ENCODE data around the gene PWP2. TPM values are rescaled to one million over a fixed set of nuclear protein-coding genes. Genes with fewer than 3 reads are reported as not detected.
"Not testable (repeated sequence)": the region's sequence is repeated elsewhere in the genome, so short reads cannot be mapped to it uniquely, and the experiment has no call there.

Gene PWP2
- total RNA-seq = 7.1 and 10.8 TPM in 2 replicates

DNA sequence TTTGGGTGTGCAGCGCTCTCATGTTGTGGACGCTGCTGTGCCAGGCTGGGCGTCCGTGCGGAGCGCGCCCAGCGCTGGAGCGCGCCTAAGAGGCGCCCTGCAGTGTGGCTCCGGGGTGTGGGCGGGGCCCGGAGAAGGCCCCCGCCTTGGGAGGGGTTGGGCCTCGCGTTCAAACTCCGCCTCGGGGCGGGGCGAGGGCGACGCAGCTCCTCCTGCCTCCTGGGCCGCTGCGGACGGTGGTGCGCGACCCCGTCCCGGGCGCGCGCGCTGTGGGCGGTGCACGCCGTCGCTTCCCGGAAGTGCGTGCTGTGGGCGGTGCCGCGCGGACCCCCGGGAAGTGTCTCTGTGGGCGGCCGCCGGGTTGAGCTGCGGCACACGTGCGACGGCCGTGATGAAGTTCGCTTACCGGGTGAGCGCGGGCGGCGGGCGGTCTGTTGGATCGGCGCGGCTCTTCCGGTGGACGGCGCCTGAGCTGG lies at the start of gene PWP2:
TSS of gene PWP2 (plus strand) at position 374 of the 476 bp plus-strand sequence. CDS start at position 392, 18 bp downstream.
- intact Hi-C loops (cut with micrococcal nuclease) = not testable (repeated sequence)

DNA sequence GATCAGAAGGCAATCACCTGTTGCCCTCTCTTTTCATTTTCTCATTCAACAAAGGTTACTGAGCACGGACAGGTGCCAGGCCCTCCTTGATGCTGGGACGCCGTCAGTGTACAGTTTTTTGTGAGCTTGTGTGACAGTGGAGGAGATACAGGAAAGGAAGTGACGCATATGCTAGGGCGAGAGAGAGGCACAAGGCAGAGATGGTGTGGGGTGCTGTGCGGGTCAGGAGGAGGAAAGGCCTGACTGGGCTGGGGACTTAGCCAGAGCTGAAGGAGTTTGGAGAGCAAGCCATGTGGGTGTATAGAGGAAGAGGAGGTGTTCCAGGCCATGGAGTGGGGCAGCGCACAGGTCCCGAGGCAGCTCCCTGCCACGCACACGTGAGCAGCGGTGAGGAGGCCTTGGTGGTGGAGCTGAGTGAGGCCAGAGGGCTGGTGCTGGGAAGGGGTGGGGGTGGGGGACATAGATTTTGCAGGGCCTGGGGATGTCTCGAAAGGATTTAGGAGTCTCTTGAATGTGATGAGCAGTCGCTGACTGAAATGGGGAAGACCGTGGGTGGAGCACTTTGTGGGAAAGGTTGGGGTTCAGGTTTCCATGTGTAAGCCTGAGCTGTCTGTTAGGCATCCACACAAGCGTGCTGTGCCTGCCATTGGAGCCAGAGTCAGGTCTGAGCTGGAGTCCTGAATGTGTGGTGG lies 49.1 kb upstream of the PWP2 start:
- intact Hi-C loops (cut with micrococcal nuclease) = loop anchor here (1.0 kb wide), 1 partner anchor 7 kb away; no protein-coding TSS in a partner anchor

DNA sequence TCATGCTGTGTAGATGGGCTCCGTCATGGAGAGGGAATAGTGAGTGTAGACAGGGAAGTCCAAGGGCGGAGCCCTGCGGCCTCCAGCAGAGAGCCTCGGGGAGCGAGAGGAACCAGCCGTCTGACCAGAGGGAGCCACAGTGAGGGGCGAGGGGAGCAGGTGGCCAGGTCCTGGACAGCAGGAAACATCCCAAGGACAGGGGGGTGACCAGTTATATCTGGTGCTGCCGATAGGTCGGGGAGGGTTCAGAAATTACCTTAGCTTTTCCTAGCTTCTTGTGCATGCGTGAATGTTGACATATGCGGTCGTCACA lies 48.6 kb upstream of the PWP2 start:
- intact Hi-C loops (cut with micrococcal nuclease) = no loop called here

DNA sequence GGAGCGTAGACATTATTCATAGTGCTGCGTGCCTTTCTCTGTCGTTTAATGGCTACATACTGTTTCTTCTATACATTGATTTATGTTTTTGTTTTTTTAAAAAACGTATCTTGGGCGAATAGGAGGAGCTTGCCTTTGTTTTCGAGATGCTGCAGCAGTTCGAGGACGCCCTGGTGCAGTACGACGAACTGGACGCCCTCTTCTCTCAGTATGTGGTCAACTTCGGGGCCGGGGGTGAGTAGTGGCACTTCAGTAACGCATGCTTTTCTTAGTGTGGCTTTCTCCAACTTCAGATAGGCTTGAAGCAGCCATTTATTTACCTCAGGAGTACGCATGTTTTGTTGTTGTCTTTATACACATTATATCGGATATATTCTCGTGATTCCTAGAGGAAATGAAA lies 48.2 kb upstream of the PWP2 start:
- intact Hi-C loops (cut with micrococcal nuclease) = no loop called here

DNA sequence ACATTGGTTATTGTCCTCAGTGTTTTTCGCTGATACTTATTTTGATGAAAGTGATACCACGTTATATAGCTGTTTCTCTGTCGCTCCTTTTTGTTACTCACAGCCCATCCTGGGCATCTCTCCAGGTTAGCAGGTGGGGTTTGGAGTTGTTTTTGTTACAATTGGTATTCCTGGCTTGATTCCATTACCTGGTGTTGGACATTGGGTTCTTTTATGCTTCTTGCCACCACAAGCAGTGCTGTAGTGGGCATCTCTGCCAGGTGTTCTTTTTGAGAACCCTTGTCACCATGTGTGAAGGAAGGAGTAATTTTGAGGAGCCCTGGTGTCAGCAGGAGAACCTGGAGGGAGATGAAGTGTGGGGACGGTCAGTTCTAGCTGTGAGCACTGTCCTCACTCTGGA lies 47.5 kb upstream of the PWP2 start:
- intact Hi-C loops (cut with micrococcal nuclease) = no loop called here

DNA sequence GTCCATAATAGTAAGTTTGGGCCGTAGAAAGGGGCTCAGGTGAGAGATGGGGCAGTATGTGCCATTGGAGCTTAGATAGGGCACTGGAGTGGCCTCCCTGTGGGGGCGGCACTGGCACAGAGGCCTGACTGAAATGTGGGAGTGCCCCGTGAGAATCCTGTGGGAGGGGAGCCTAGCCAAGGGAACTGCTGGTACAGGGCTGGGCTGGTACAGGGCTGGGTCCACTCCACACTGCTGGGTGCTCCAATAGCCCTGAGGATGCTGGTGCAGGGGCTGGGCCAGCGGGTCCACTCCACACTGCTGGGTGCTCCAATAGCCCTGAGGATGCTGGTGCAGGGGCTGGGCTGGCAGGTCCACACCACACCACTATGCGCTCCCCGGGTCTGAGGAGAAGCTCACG lies 44.8 kb upstream of the PWP2 start:
- intact Hi-C loops (cut with micrococcal nuclease) = no loop called here

DNA sequence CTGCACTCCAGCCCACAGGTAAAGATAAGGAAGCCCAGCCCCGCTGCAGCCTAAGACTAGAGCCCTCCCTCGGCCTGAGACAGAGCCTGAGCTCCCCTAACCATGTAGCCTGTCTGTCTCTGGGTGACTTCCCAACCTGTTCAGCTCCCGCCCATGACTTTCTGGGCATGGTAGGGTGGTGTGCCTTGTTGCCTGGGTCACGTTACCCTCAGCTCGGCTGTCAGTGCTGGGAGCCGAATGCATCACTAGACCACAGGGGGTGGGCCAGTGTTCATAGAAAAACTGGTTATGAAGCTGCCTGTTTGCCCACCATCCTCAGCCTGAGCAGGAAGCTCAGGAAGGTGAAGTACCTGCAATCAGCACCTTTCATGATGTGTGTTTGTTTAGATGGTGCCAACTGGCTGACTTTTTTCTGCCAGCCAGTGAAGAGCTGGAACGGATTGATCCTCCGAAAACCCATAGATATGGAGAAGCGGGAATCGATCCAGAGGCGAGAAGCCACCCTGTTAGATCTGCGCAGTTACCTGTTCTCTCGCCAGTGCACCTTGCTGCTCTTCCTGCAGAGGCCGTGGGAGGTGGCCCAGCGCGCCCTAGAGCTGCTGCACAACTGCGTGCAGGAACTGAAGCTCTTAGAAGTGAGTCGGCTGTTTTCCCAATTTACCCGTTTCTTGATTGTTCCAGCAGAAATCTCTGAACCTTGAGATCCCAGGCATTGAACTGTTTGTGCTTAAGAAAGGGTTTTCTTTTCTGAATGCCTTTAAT lies 43.9 kb upstream of the PWP2 start:
- intact Hi-C loops (cut with micrococcal nuclease) = no loop called here

DNA sequence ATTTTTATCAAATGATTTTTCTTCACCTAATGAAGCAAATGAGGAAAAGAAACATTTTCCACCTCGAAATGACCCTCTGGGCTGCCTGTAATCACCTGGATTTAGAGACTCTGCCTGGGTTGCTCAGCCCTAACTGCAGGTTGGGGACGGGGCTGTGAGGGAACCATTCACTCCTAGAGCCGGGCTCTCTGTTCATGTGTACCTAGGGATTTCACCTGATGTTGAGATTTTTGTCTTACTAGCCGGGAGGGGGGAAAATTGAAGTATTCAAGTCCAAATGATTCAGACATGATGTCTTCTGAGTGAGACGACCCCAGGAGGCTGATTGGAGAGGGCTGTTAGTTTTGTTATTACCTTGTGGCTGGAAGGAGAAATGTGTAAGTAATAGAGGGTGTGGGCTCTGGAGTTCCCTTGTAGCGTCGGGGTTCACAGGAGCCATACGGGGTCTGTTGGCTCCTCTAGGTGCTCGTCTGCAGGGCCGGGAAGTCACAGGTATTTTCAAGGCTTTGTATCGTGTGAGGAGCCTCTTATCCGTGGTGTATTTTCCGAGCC lies 42.3 kb upstream of the PWP2 start:
- intact Hi-C loops (cut with micrococcal nuclease) = loop anchor here (1.0 to 5.0 kb wide), 6 partner anchors 8 to 278 kb away; partner anchors contain the start of genes PFKL and RRP1

DNA sequence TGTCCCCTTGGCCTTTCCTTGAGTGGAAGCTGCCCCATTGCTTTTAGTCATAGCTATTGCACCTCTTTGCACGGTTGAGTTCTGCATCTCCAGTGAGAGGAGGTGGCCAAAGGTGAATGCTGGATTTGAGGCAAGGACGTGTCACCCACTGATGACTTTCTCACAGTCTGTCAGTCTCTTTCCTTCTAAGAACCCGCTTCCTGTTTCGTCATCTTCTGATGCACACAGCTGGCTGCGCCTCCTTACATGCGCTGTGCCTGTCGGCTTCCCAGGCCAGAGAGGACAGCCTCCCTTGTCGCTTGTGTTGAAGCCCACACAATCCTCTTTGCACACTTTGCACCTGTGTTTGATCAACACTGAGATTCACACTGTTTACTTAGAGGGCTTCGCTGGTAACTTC lies 41.8 kb upstream of the PWP2 start:
- intact Hi-C loops (cut with micrococcal nuclease) = loop anchor here (1.0 to 5.0 kb wide), 6 partner anchors 8 to 278 kb away; partner anchors contain the start of genes PFKL and RRP1

DNA sequence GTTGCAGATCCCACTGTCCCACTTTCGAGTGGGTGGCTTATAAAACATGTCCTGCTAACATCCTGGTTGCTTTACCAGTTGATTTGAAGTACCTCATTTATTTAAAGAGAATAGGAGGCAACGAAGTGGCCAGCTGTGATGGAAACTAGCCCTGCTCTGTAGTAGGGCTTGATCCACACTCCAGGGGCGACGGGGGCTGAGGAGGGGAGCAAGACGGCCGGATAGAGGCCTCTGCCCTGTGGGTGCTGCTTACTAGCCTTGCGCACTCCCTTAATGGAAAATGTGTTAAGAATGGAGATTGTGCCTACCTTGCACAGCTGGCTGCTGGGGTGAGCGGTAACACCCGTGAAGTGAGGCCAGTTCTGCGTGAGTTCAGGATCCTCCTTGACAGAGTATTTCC lies 41.1 kb upstream of the PWP2 start:
- intact Hi-C loops (cut with micrococcal nuclease) = loop anchor here (5.0 kb wide), 2 partner anchors 236 to 279 kb away; partner anchors contain the start of genes PFKL and RRP1

DNA sequence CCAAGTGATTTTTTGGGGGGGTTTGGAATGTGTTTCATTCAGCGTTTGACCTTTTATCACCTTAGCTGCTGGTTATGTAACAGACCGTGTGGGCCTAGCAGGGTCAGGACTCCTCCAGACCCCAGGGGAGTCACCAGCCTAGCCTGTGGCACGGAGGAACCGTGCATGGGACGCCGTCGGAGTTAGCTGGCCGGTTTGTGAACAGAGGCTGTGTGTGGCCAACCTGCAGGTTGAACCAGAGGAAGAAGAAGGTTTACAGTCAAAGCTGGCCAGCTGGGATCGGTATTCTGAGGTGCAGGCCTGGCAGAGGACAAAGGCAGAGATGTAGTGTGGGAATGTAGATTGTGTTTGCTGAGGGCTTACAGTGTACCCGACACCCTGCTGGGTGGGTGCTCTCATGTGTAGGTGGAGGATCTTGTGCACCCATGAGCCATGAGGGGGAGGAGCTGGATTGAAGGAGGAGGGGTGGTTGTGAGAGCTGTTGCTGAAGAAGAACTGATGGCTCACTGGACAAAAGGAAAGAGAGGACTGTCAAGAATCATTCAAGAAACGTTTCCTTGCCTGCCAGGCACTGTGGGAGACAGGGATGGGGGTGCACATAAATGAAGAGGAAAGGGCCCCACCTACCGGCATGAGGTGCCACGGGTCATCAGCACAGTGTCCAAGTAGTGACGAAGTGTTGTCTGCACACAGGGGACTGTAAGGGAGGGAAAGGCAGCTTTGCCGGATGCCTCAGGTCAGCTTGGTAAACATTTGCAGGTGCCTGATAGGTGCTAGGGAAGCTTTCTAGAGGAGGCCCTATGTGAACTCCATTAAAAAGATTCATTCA lies 40.0 kb upstream of the PWP2 start:
- intact Hi-C loops (cut with micrococcal nuclease) = loop anchor here (5.0 kb wide), 2 partner anchors 235 to 280 kb away; partner anchors contain the start of genes PFKL and RRP1

DNA sequence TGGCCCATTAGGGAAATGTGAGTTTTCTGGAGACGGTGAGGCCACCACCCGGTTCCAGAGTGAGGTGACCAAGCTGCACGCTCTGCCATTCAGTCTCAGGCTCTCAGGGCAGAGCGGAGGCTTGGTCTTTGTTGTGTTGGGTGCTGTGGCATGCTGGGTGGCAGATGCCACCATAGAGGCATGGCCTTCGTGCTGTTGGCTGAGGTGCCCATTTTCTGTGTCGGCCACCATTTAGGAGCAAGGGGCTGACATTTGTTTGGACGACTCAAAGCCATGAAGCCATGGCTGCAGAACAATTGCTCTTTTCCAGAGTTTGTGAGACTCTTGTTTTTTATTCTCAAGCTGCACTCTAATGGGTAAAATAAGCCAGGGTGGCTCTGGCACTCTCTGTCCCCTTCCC lies 36.8 kb upstream of the PWP2 start:
- intact Hi-C loops (cut with micrococcal nuclease) = no loop called here

DNA sequence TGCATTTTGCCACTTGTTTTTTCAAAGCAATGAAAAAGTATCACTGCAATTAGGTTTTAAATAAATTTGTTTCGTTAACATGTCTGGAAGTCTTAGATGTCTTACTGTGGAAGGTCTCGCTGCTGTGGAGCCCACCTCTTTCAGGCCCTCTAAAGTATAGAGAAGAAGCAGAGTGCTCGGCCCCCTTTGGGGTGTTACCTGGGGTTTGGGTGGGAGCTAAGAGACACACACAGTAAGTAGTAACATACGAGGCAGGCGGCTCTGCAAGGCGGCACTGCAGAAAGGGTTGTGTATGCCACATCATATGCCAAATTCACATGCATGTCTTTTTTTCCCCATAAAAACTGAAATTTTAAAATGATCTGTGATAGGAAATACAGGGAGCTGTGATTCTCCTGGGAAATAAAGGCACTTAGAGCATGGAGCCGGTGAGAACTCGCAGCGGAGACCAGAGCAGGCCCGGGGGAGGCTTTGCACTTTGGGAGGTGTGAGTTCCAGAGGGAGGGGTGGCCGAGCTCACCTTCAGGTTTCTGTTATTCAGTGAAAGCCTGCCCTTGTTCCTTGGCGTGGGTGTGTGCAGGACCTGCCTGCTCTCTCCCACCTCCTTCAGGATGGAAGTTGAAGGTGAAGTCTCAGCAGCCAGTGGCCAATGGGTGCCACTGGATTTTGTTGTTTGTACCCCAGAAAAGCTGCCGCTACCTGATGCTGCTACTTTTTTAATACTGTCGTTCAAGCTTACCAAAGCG lies 35.7 kb upstream of the PWP2 start:
- intact Hi-C loops (cut with micrococcal nuclease) = no loop called here

DNA sequence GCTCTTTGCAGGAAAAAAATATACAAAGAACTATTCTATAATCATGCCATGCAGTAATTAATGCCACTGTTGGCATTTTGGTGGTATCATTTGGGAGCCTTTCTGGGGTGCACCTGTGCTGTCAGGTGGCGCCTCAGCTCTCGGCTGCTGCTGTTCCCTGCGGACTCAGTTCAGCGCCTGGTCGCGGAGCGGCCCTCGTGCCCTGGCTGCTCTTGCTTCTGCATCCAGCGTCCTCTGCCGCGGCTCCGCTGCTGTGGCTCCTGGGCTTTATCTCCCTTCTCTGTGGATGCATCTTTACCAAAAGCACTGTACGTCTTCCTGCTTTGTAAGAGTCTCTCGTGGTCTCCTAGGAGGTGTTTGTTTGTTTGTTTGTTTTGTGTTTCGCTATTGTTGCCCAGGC lies 35.1 kb upstream of the PWP2 start:
- intact Hi-C loops (cut with micrococcal nuclease) = no loop called here

DNA sequence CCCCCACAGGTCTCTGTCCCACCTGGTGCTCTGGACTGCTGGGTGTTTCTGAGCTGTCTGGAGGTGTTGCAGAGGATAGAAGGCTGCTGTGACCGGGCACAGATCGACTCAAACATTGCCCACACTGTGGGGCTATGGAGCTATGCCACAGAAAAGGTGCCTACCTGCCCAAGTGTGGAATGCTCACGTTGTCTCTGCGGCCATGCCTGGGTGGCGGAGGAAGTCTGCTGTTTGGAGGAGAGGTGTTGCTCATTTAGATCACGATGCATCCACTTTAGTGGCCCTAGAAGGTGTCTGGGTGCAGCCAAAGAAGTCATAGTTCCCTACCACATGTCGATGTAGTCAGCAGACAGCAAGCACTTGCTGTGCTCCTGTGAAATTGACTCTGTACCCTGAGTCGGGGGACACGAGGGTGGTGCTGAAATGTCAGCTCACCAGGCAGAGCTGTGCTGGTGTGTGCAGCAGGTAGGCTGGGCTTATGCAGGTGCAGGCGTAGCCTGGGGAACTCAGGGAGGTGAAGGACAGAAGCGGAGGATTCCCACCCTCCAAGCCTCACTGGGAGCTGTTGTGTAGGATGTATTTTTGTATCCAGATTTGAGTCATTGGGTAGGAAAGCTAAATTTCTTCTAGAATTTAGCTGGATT lies 32.8 kb upstream of the PWP2 start:
- intact Hi-C loops (cut with micrococcal nuclease) = no loop called here

DNA sequence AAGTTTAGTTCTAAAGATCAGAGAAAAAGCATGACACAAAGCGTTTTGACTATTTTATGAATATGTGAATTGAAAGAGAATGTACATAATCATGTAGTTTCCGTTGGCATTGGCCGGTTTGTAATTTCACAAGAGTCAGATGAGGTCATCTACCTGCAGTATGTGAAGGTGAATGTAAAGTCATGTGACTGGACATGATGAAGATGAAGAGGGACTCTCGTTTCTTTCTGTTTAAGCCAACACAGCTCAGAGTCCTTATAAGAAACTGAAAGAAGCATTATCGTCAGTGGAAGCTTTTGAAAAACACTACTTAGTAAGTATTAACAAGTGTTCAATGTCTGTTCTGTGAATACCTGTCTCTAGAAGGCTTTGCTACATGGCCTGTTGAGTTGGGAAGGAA lies 30.9 kb upstream of the PWP2 start:
- intact Hi-C loops (cut with micrococcal nuclease) = no loop called here

DNA sequence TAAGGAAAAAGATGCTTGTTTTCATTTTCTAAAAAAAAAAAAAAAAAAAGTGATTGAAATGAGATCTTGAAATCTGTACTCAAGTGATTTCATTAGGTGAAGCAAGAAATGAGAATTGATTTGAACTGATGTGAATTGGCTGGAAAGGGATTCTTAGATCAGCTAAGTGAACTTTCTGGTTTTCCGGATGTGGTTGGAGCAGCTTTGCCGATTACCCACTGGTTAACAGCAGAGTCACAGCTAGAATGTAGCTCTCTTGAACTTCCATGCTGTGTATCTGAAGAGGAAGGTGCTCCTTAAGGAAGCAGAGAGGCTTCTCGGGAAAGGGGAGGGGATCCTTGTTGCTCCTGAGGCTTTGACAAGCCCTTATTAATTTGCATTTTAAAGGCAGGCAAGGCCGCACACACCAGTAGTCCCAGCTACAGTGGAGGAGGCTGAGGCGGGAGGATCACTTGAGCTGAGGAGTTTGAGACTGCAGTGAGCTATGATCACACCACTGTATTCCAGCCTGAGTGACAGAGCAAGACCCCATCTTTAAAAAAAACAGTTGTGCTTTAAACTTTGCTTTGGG lies 28.7 kb upstream of the PWP2 start:
- intact Hi-C loops (cut with micrococcal nuclease) = loop anchor here (1.0 to 2.0 kb wide), 2 partner anchors 13 to 54 kb away; no protein-coding TSS in a partner anchor

DNA sequence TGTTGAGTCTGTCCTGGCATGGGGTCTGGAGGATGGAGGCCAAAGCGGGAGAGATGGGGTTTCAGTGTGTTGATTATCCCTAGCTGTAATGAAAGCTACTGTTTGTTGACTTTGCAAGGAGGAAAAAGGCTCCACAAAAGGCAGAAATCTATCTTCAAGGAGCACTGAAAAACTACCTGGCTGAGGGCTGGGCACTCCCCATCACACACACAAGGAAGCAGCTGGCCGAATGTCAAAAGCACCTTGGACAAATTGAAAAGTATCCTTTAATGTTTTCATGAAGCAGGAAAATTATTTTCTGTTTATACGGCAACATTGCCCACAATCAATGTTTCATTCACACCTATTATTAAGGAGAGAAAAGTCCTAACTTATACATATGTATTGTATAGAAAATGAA lies 27.8 kb upstream of the PWP2 start:
- intact Hi-C loops (cut with micrococcal nuclease) = loop anchor here (2.0 kb wide), 1 partner anchor 55 kb away; no protein-coding TSS in a partner anchor

DNA sequence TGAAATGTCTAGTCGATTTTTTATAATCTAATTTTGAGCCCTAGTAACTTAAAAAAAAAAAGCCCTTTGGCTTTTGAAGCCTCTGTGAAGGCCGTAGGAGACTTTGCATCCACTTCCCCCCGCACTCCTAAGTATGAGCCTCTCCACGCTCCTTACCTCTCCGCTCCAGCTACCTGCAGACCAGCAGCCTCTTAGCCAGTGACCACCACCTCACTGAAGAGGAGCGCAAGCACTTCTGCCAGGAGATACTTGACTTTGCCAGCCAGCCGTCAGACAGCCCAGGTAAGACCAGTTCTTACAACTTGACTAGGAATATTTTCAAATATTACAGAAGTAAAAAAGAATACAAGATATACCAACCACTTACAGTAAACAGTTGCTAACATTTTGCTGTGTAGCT lies 27.4 kb upstream of the PWP2 start:
- intact Hi-C loops (cut with micrococcal nuclease) = loop anchor here (2.0 kb wide), 1 partner anchor 55 kb away; no protein-coding TSS in a partner anchor
